AG04449 (cell line): ENCODE results near the gene PIEZO2.

ENCODE experiments used
- CTCF ChIA-PET: fragments of 350-600 bp; formaldehyde crosslinking; extraction: SDS; loops from one replicate; lab custom pipeline; 2021; ENCODE audit warnings: antibody characterized with exemption; lab: Yijun Ruan, JAX
- POLR2A ChIA-PET: fragments of 400-600, 350-600 bp; formaldehyde crosslinking; extraction: SDS; loops from one replicate; lab custom pipeline; 2020; ENCODE audit warnings: antibody characterized with exemption, inconsistent platforms; lab: Yijun Ruan, JAX
- DNase-seq: peaks from one replicate; pipeline ENCODE4 v3.0.0-alpha.2; 2010; ENCODE audit warnings: low read depth, low spot score
- H3K4me3 ChIP-seq: 2 replicates; pipeline ENCODE4 v1.5.1; 2011; ENCODE audit warnings: low read depth, mild to moderate bottlenecking, control low read depth, low read length
- TF ChIP-seq, protein P1 (sequence below): IDR thresholded peaks from one replicate; pipeline ENCODE4 v1.5.1; 2011; ENCODE audit warnings: mild to moderate bottlenecking, moderate library complexity, low read length, control low read depth, inconsistent platforms; ENCODE audit not compliant: insufficient read depth; ENCODE audit errors: missing control alignments

PIEZO2 gene

DNA sequence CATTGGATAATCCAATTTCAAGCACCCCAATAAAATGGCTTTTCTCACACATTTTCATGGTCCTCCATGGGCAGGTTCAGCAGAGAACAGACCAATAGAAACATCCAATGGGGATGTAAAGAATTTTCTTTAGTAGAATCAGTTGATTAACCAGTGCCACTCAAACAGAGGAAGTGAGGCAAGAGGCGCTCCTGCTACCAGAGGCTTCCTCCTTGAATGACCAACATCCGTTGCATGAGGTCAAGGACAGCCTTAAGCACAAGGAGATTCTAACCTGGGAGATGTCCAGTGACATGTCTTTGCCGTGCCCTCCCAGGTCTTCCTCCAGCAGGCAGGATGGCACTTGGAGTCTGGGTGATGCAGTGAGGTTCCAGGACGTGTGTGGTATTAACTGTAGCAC, 146.6 kb downstream of the PIEZO2 start:
- DNase-seq = no peak
- TF ChIP-seq, protein P1, sequence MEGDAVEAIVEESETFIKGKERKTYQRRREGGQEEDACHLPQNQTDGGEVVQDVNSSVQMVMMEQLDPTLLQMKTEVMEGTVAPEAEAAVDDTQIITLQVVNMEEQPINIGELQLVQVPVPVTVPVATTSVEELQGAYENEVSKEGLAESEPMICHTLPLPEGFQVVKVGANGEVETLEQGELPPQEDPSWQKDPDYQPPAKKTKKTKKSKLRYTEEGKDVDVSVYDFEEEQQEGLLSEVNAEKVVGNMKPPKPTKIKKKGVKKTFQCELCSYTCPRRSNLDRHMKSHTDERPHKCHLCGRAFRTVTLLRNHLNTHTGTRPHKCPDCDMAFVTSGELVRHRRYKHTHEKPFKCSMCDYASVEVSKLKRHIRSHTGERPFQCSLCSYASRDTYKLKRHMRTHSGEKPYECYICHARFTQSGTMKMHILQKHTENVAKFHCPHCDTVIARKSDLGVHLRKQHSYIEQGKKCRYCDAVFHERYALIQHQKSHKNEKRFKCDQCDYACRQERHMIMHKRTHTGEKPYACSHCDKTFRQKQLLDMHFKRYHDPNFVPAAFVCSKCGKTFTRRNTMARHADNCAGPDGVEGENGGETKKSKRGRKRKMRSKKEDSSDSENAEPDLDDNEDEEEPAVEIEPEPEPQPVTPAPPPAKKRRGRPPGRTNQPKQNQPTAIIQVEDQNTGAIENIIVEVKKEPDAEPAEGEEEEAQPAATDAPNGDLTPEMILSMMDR = no peak
- POLR2A ChIA-PET = no interaction called here
- CTCF ChIA-PET = no interaction called here
- H3K4me3 ChIP-seq = no peak overlapping the region

DNA sequence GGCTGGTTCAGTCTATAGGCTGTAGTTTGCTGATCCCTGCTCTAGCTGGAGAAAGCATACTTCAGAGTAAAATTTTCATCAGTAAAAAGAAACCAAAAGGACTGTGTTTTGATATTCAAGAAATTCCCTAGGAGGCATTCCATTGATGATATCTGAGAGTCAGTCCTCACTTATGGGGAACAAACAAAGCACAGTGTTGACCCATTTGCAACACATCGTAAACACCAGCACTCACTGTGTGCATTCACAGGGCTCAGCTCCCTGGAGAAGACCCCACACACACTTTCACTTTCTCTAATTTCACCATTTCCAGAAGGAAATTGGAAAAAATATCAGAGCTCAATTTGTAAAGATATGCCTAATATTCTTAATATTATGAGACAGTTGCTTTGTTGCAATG, 147.1 kb downstream of the PIEZO2 start:
- DNase-seq = no peak
- TF ChIP-seq, protein P1 = no peak
- no peak overlapping the region for H3K4me3 ChIP-seq
- POLR2A ChIA-PET = no interaction called here
- CTCF ChIA-PET = interaction anchor here (1.0 kb wide), 1 partner anchor 39 kb away, joined by 3 read pairs; no protein-coding TSS in a partner anchor

DNA sequence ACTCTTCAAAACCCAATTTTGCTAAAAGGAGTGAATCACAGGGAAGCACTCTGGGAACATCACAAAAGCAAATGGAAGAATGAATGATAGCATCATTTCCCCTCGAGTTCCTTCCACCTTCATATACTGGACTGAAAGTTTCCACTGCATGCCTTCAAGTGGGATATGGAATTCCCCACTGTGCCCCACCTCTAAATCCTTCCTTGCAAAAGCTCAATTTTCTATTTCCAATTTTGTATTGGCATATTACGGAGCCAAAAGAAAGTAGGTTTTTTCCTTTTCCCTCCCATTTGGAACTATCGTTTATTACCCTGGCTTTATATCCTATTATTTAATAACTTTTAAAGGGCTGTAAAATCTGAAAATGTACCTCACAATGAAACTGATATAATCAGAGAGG, 149.3 kb downstream of the PIEZO2 start:
- POLR2A ChIA-PET = no interaction called here

DNA sequence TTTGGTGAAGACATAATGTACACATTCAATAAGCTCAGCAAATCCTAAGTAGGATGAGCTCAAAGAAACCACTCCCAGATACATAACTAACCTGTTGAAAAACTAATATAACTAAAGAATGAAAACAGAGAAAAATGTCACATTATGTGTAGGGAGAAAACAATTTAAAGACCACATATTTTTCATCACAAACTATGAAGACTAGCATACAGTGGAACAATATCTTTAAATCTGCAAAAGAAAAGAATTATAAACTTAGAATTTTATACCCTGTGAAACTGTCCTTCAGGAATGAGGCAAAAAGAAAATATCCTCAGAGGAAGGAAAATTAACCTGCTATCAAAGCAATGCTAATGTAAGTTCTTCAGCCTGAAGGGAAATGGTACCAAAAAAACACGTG, 151.5 kb downstream of the PIEZO2 start:
- POLR2A ChIA-PET = no interaction called here
- TF ChIP-seq, protein P1 = no peak
- no peak overlapping the region for H3K4me3 ChIP-seq
- no peak for DNase-seq
- CTCF ChIA-PET = no interaction called here

More for the DNA sequence above, 149.3 kb downstream of the PIEZO2 start:
- CTCF ChIA-PET = no interaction called here
- TF ChIP-seq, protein P1 = no peak
- H3K4me3 ChIP-seq = no peak overlapping the region
- DNase-seq = no peak

DNA sequence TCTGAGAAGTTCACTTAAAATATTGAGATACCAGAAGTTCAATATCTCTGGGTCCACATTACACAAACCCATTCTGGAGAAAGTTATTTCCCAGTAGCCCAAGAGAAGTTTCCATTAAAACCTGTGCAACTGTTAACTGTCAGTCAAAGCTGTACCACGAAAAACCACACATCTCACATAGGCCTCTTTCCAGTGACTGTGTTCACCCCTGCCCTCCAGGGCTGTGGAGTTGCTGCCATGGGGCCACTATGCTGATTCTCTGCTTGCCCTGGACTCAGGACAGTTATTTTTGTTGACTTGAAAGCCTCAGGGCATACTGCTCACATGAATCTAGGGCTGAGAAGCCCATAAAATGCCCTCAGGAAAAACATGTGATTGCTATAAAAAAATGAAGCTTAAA, 153.8 kb downstream of the PIEZO2 start:
- CTCF ChIA-PET = no interaction called here
- DNase-seq = no peak
- POLR2A ChIA-PET = no interaction called here
- H3K4me3 ChIP-seq = no peak overlapping the region
- TF ChIP-seq, protein P1 = no peak

DNA sequence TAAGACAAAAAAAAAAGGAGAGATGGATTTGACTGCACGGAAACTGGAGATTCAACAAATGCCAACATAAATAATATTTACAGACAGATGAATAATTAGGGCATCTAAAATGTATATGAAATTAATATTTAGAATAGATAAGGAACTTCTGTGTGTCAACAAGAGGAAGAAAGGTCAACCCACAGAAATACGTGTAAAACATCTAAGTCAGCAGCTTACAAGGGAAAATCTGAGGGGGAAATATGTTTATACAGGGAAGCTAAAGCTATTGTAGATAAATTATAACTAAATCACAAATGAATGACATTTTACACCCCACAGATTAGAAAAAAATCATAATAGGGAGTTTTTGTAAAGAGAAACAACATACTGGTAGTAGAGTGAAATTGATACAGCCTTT, 159.9 kb downstream of the PIEZO2 start:
- H3K4me3 ChIP-seq = no peak overlapping the region
- no peak for DNase-seq
- TF ChIP-seq, protein P1 = no peak
- POLR2A ChIA-PET = no interaction called here
- CTCF ChIA-PET = no interaction called here
